ENCODE results near the gene RANBP6.

DNA sequence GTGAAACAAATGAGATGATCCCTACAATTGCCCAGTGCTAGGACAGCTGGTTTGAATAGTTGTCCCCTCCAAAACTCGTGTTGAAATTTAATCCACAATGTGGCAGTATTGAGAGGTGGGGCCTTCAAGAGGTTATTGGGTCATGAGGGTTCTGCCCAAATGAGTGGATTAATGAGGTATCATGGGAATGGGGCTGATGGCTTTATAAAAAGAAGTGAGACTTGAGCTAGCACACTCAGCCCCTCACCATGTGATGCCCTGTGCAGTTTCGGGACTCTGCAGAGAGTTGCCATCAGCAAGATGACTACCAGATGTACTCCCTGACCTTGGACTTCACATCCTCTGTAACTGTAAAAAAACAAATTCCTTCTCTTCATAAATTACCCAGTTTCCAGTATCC is 33.1 kb downstream of the RANBP6 start:
- TF ChIP-seq, protein P1, sequence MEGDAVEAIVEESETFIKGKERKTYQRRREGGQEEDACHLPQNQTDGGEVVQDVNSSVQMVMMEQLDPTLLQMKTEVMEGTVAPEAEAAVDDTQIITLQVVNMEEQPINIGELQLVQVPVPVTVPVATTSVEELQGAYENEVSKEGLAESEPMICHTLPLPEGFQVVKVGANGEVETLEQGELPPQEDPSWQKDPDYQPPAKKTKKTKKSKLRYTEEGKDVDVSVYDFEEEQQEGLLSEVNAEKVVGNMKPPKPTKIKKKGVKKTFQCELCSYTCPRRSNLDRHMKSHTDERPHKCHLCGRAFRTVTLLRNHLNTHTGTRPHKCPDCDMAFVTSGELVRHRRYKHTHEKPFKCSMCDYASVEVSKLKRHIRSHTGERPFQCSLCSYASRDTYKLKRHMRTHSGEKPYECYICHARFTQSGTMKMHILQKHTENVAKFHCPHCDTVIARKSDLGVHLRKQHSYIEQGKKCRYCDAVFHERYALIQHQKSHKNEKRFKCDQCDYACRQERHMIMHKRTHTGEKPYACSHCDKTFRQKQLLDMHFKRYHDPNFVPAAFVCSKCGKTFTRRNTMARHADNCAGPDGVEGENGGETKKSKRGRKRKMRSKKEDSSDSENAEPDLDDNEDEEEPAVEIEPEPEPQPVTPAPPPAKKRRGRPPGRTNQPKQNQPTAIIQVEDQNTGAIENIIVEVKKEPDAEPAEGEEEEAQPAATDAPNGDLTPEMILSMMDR (IDR thresholded peaks at IDR 0.05), result no peak
- TF ChIP-seq EP300 (IDR thresholded peaks at IDR 0.05) (no peak), POLR2A (IDR thresholded peaks at IDR 0.05) (no peak)

Data from sigmoid colon (tissue), 4 donors.